GM13977 (cell line): ENCODE measurements around the gene TUBE1.
A peak's percentile ranks its signal among the peaks of the same experiment; 100 is the strongest.

Experiments
- DNase-seq: peaks from one replicate; pipeline ENCODE4 v3.0.0; 2012; ENCODE audit warnings: low spot score
- CTCF ChIP-seq: IDR thresholded peaks from 2 replicates; pipeline ENCODE4 v1.5.1; 2012; ENCODE audit warnings: mild to moderate bottlenecking, control low read depth; ENCODE audit not compliant: insufficient read depth; ENCODE audit errors: extremely low read depth, missing control alignments
- in situ Hi-C: fragments of 300-500 bp; cut with MboI; formaldehyde crosslinking; loops from one replicate; pipeline ENCODE4 v1.12.0; 2022; ENCODE audit warnings: low sequenced_read_pairs, low pct_unique_long_range_greater_than_20kb, mixed read lengths, inconsistent platforms; ENCODE audit not compliant: unreplicated experiment

Gene TUBE1

GRCh38 chr6:112087136-112087911 lies at the start of gene TUBE1, which contains the start of gene FAM229B:
Gene TUBE1 (minus strand): TSS chr6:112087482. CDS start chr6:112087434, 48 bp downstream.
Gene FAM229B (plus strand): TSS chr6:112087591. CDS start chr6:112099284, 11,693 bp downstream.
- peak; percentile 85 for DNase-seq
- TF ChIP-seq CTCF: no peak
- in situ Hi-C loops: no loop called here

GRCh38 chr6:112130878-112131277 lies 43.6 kb upstream of the TUBE1 start:
- TF ChIP-seq CTCF: no peak
- in situ Hi-C loops: no loop called here
- DNase-seq: no peak

DNA sequence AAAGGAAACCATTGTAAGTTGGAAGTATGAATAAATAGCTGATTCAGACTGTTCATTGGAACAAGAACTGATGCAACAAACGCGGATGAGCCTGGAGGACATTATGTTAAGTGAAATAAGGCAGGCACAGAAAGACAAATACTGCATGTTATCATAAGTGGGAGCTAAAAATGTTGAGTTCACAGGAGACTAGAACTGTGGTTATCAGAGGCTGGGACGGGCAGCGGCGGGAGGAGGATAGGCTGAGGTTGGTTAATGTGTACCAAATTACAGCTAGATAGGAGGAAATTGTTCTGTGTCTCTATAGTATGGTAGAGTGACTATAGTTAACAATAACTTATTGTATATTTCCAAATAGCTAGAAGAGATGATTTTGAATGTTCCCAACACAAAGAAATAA lies 40.9 kb upstream of the TUBE1 start:
- no peak for DNase-seq
- in situ Hi-C loops: no loop called here
- no peak for TF ChIP-seq CTCF

DNA sequence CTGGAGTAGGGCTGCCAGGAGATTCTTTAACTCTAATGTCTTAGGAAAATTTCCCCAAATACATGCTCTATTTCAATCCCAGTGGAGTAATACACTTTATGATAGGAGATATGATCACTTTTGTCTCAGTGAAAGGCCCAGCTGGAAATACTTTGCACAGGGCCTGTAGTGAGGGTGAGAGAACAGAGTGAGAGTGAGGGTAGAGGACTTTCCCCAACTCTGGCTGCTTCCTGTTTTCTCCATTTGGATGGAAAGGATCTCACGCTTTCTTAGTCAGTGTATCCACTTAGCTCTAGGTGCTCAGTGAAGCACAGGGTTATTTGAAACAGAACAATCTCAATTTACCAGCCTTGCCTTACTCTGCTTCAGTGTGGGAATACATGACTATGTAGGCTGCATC lies 36.7 kb upstream of the TUBE1 start:
- no peak for DNase-seq
- no peak for TF ChIP-seq CTCF
- in situ Hi-C loops: no loop called here

- no peak for TF ChIP-seq CTCF
- in situ Hi-C loops: no loop called here
- DNase-seq: no peak
Measured at GRCh38 chr6:112122756-112123155, 35.5 kb upstream of the TUBE1 start.

DNA sequence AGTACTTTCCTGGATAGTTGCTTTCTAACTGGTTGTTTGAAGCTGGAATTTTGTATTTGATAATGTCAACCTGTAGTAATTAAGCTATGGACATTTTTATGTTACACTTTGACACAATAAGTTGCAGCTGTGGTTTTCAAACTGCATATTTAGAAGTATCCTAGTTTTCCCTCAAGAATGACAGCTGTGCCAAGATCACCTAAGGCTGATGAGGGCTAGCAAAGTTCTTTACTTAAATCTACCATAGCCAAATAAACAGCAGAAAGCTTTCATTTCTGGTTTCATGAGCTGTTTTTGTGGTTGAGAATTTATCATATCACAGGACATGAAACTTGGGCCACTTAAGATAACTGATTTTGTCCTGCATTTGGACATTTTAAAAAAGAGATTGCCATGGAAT lies 30.8 kb upstream of the TUBE1 start:
- in situ Hi-C loops: no loop called here
- DNase-seq: no peak
- no peak for TF ChIP-seq CTCF
